GM12874 (cell line): Measurements from ENCODE around the gene CORO2B.
A peak's percentile ranks its signal among the peaks of the same experiment; 100 is the strongest.

ENCODE experiments used
- CTCF ChIP-seq: IDR thresholded peaks from 2 replicates; pipeline ENCODE4 v1.5.1; 2011; ENCODE audit warnings: low read depth, mild to moderate bottlenecking, control low read depth, low read length, moderate library complexity; ENCODE audit not compliant: insufficient read depth

Gene CORO2B

GRCh38 chr15:68643216-68643830 lies 64.5 kb downstream of the CORO2B start:
- no peak for TF ChIP-seq CTCF

GRCh38 chr15:68644083-68644904 lies 65.5 kb downstream of the CORO2B start:
- no peak for TF ChIP-seq CTCF

DNA sequence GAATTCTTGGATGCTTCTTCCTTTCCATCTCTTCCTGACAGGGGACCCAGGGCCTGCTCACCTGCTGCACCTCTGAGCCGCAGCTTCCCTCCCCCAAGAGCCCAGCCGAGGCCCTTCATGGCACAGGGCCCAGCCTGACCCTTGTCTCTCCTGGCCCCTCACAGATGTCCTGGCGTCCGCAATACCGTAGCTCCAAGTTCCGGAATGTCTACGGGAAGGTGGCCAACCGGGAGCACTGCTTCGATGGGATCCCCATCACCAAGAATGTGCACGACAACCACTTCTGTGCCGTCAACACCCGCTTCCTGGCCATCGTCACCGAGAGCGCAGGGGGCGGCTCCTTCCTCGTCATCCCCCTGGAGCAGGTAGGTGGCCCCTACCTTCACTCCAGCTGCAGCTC lies 66.2 kb downstream of the CORO2B start:
- no peak for TF ChIP-seq CTCF

GRCh38 chr15:68646156-68646555 lies 67.4 kb downstream of the CORO2B start:
- TF ChIP-seq CTCF: no peak

DNA sequence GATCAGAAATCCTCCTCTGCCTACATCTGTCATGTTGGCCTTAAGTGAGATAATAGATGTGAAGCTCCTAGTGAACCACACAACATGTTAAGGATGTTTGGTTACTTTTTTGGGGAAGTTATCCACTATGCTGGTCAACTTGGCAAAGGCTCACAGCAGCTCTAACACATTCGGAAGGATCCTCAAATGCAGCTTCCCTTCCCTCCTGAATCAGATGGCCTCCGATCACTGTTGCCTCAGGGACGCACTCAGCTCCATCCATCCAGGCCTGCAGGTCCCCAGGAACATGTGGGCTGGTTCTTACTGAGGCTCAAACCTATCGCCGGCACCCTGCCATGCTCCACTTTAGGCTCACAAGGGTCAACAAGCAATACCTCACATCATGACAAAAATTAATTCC lies 67.9 kb downstream of the CORO2B start:
- no peak for TF ChIP-seq CTCF

- peak; percentile 86 for TF ChIP-seq CTCF
Measured at GRCh38 chr15:68650901-68651709, 72.3 kb downstream of the CORO2B start.

DNA sequence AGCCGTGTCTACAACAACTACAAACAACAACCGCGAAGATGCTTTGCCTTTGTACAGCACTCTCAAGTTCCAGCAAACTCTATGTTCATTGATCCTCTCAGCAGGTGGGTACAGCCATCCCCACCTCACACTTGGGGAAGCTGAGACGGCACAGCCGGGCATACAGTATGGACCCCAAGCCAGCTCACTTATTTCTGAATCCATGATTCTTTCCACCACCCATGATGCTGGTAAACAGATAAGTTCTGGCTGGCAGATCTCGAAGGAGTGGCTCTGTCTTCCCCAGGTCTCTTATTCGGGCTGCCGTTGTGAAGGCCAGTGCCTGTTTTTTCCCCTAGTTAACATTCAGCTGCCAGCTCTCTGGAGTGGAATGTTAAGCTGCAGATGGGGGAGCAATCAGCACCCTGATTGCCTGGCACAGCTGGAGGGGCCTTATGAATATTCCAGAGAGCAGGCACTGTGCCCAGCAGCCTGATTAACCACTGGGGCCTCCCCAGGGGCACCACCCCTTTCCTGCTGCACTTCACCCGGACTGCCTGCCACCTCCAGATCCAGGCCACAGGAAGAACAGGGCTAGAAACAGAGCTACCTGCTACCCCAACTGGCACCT lies 73.2 kb downstream of the CORO2B start:
- TF ChIP-seq CTCF: no peak
